SU-DHL-6 (cell line): ENCODE data around the gene SLC12A2.

ENCODE experiments used
- EZH2phosphoT487 ChIP-seq: fragments of 200-600 bp; sonication (generic), shearing (Covaris generic); conservative IDR thresholded peaks from 2 replicates; pipeline ENCODE4 v1.6.1; 2018; ENCODE audit warnings: mild to moderate bottlenecking, antibody characterized with exemption, low read length, moderate library complexity, mixed read lengths
- TF ChIP-seq, protein P1 (sequence below): fragments of 200-600 bp; sonication (generic); IDR thresholded peaks from one replicate; pipeline ENCODE4 v1.5.1; 2017; ENCODE audit warnings: antibody characterized with exemption, mild to moderate bottlenecking, low read length, moderate library complexity; ENCODE audit not compliant: insufficient read depth, poor library complexity, severe bottlenecking

GRCh38 chr5:128132499-128132898 lies 48.9 kb downstream of the SLC12A2 start:
- TF ChIP-seq, protein P1, sequence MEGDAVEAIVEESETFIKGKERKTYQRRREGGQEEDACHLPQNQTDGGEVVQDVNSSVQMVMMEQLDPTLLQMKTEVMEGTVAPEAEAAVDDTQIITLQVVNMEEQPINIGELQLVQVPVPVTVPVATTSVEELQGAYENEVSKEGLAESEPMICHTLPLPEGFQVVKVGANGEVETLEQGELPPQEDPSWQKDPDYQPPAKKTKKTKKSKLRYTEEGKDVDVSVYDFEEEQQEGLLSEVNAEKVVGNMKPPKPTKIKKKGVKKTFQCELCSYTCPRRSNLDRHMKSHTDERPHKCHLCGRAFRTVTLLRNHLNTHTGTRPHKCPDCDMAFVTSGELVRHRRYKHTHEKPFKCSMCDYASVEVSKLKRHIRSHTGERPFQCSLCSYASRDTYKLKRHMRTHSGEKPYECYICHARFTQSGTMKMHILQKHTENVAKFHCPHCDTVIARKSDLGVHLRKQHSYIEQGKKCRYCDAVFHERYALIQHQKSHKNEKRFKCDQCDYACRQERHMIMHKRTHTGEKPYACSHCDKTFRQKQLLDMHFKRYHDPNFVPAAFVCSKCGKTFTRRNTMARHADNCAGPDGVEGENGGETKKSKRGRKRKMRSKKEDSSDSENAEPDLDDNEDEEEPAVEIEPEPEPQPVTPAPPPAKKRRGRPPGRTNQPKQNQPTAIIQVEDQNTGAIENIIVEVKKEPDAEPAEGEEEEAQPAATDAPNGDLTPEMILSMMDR = no peak
- TF ChIP-seq EZH2phosphoT487 = no peak
